HepG2 (cell line): ENCODE results near the gene PRR19. TPM values are rescaled to one million over a fixed set of nuclear protein-coding genes. Genes with fewer than 3 reads are reported as not detected.
A peak's percentile ranks its signal among the peaks of the same experiment; 100 is the strongest.

Source experiments
- ATAC-seq: fragments of 200-7000 bp; cut with Tn5 transposase; 3 replicates; pipeline ENCODE4 v1.9.1; 2020; ENCODE audit warnings: mild to moderate bottlenecking, moderate library complexity
- BruUV-seq: library from RNA; stranded (reverse); fragments of 400-500 nt; replicated peaks from 2 replicates; lab custom pipeline; 2021; lab: Mats Ljungman, UMichigan
- CTCF ChIA-PET: fragments of 300-600 bp; formaldehyde crosslinking; extraction: SDS; loops from one replicate; lab custom pipeline; 2021; ENCODE audit warnings: low total read pairs, inconsistent platforms, low intra/inter-chr PET ratio; lab: Yijun Ruan, JAX
- POLR2A ChIA-PET: fragments of 350-600 bp; sonication (Branson Sonifier 250); formaldehyde crosslinking; loops from one replicate; lab custom pipeline; 2020; ENCODE audit warnings: antibody characterized with exemption, inconsistent platforms; lab: Yijun Ruan, JAX
- DNase-seq: peaks from one replicate; pipeline ENCODE4 v3.0.0-alpha.2; 2015; ENCODE audit warnings: low spot score
- FAIRE-seq: peaks from 3 replicates; lab custom pipeline; 2011; peaks lifted over from hg19 to GRCh38; lab: Jason Lieb, UNC
- H2AFZ ChIP-seq: one replicate; pipeline ENCODE4 v1.6.1; 2011; ENCODE audit warnings: low read length, inconsistent platforms
- H3K27ac ChIP-seq: fragments of 300-600 bp; 3 replicates; pipeline ENCODE4 v1.8.0; 2011; ENCODE audit warnings: mixed run types, mild to moderate bottlenecking, mixed read lengths, low read length, inconsistent platforms; ENCODE audit not compliant: insufficient read depth; ENCODE audit errors: extremely low read length
- H3K27me3 ChIP-seq, 2 experiments: fragments of 200-600 bp in 1 of 2; 2 replicates in 1 of 2; 3 replicates in 1 of 2; pipeline versions ENCODE4 v1.6.0 to v1.8.0; 2011; ENCODE audit warnings: low read length in 2 of 2, mild to moderate bottlenecking in 2 of 2, moderate library complexity in 2 of 2, inconsistent platforms in 1 of 2; ENCODE audit not compliant: insufficient read depth in 2 of 2, control insufficient read depth in 1 of 2
- H3K36me3 ChIP-seq, 2 experiments: fragments of 200-600 bp in 1 of 2; replicated peaks in 1 of 2; 2 replicates in 1 of 2; 3 replicates in 1 of 2; pipeline versions ENCODE4 v1.5.1 to v1.8.0; 2011; ENCODE audit warnings: low read length in 2 of 2, inconsistent platforms in 1 of 2; ENCODE audit not compliant: insufficient read depth in 2 of 2, control insufficient read depth in 1 of 2
- H3K4me1 ChIP-seq: 2 replicates; pipeline ENCODE4 v1.5.1; 2012; ENCODE audit warnings: low read length, inconsistent platforms; ENCODE audit not compliant: insufficient read depth
- H3K4me2 ChIP-seq: 2 replicates; pipeline ENCODE4 v1.6.0; 2011; ENCODE audit warnings: low read depth, low read length, inconsistent platforms
- H3K4me3 ChIP-seq, 3 experiments: fragments of 200-600 bp in 1 of 3; sonication (generic), shearing (Covaris generic) in 1 of 3; replicated peaks in 1 of 3; 2 replicates each; pipeline ENCODE4 v1.5.1; 2011 to 2016; ENCODE audit warnings: low read length in 3 of 3, inconsistent platforms in 2 of 3, low read depth in 2 of 3, mild to moderate bottlenecking in 2 of 3, control low read depth in 1 of 3, mixed read lengths in 1 of 3; ENCODE audit not compliant: insufficient read depth in 1 of 3
- H3K79me2 ChIP-seq: one replicate; pipeline ENCODE4 v1.6.1; 2011; ENCODE audit warnings: low read length, inconsistent platforms; ENCODE audit not compliant: insufficient read depth
- H3K9ac ChIP-seq: 2 replicates; pipeline ENCODE4 v1.6.0; 2011; ENCODE audit warnings: mild to moderate bottlenecking, low read depth, low read length, inconsistent platforms; ENCODE audit not compliant: insufficient read depth
- H3K9me3 ChIP-seq: 2 replicates; pipeline ENCODE4 v1.5.1; 2012; ENCODE audit warnings: mild to moderate bottlenecking, low read length
- H4K20me1 ChIP-seq: 2 replicates; pipeline ENCODE4 v1.6.0; 2011; ENCODE audit warnings: inconsistent platforms, mild to moderate bottlenecking, low read length, moderate library complexity; ENCODE audit not compliant: insufficient read depth
- CREB3 ChIP-seq: sonication (generic); formaldehyde crosslinking; IDR thresholded peaks from 2 replicates; pipeline ENCODE4 v1.5.0; 2020; ENCODE audit warnings: missing genetic modification reagents
- ESRRA ChIP-seq: sonication (generic); formaldehyde crosslinking; IDR thresholded peaks from 2 replicates; pipeline ENCODE4 v1.5.1; 2020; ENCODE audit warnings: mild to moderate bottlenecking, low read depth, missing genetic modification reagents
- FOXO4 ChIP-seq: sonication (generic); formaldehyde crosslinking; conservative IDR thresholded peaks from 2 replicates; pipeline ENCODE4 v1.8.1; 2023; ENCODE audit warnings: missing genetic modification reagents
- SYNCRIP ChIP-seq: fragments of 200-400 bp; formaldehyde crosslinking; IDR thresholded peaks from 2 replicates; pipeline ENCODE4 v1.6.1; 2018; ENCODE audit warnings: mild to moderate bottlenecking, low read depth, low read length; ENCODE audit not compliant: insufficient read depth
- ZBTB40 ChIP-seq, 2 experiments: fragments of 450-650 bp in 1 of 2; sonication (generic) in 1 of 2; formaldehyde crosslinking in 1 of 2; IDR thresholded peaks; 2 replicates each; pipeline versions ENCODE4 v1.6.1 to v1.8.0; 2016 to 2022; ENCODE audit warnings: antibody characterized with exemption in 1 of 2, mild to moderate bottlenecking in 1 of 2, missing genetic modification reagents in 1 of 2
- ZNF12 ChIP-seq: sonication (generic); formaldehyde crosslinking; IDR thresholded peaks from 2 replicates; pipeline ENCODE4 v1.5.0; 2020; ENCODE audit warnings: missing genetic modification reagents
- ZNF264 ChIP-seq: sonication (generic); formaldehyde crosslinking; IDR thresholded peaks from 2 replicates; pipeline ENCODE4 v1.4.0; 2020; ENCODE audit warnings: missing genetic modification reagents
- ZNF33B ChIP-seq: sonication (generic); formaldehyde crosslinking; IDR thresholded peaks from 2 replicates; pipeline ENCODE4 v1.5.1; 2020; ENCODE audit warnings: mild to moderate bottlenecking, missing genetic modification reagents
- ZSCAN20 ChIP-seq: sonication (generic); formaldehyde crosslinking; IDR thresholded peaks from 2 replicates; pipeline ENCODE4 v1.4.0; 2020; ENCODE audit warnings: missing genetic modification reagents, mild to moderate bottlenecking, borderline replicate concordance
- WGBS: methylation state at CpG from one replicate; pipeline ENCODE4 v1.1.6; 2017; ENCODE audit warnings: low lambda C conversion rate; 5-methylcytosine and 5-hydroxymethylcytosine counted together
- in situ Hi-C: cut with HindIII; loops from 2 replicates; pipeline ENCODE4 v1.10.0; 2017; ENCODE audit warnings: low pct_unique_long_range_greater_than_20kb; ENCODE audit not compliant: extremely low pct_ligation_motif_present
- intact Hi-C: fragments of 100-400 bp; cut with micrococcal nuclease; formaldehyde crosslinking; loops from one replicate; pipeline ENCODE4 v1.10.0; 2022; ENCODE audit not compliant: unreplicated experiment
- polyA plus RNA-seq, 8 experiments: library from polyadenylated mRNA; depleted of rRNA in 3 of 8; stranded (reverse) in 7 of 8; unstranded in 1 of 8; fragments of >200 nt; fragmentation: Illumina TruSeq in 4 of 8; extraction: Trizol in 4 of 8; gene quantifications; 2 replicates each; pipeline versions ENCODE4 v1.2.1 to v1.2.3, GENCODE V29; 2011 to 2016; ENCODE audit warnings: low read depth in 4 of 8, missing spikeins in 1 of 8, mixed read lengths in 1 of 8; ENCODE audit not compliant: insufficient read depth in 1 of 8
- total RNA-seq, 5 experiments: library from RNA; depleted of rRNA; stranded (reverse); fragments of >200 nt; fragmentation: Illumina TruSeq; extraction: Trizol; gene quantifications; 2 replicates each; pipeline ENCODE4 v1.2.3, GENCODE V29; 2016; ENCODE audit warnings: low read depth in 1 of 5
- TF ChIP-seq, protein P1 (sequence below): sonication (generic); formaldehyde crosslinking; IDR thresholded peaks from 2 replicates; pipeline ENCODE4 v1.5.0; 2020; ENCODE audit warnings: missing genetic modification reagents

PRR19 gene
- total and polyA plus RNA-seq, 2 of the 13 experiments (the other 11 are each of a cell fraction or from before 2014, with no cell fraction given) = 0.21 to 0.33 TPM

- H3K27me3 ChIP-seq = no peaks in the 10 kb centered on the region; a peak in 1 of 5 replicates
- in situ Hi-C loops (no loop called here), intact Hi-C loops (loop anchor here (1.0 kb wide), 2 partner anchors 12 to 24 kb away; no protein-coding TSS in a partner anchor)
- peak overlapping the region; percentile 71 for H2AFZ ChIP-seq
- H3K9me3 ChIP-seq = no peaks in the 10 kb centered on the region
- CTCF ChIA-PET = no interaction called here
- H3K27ac ChIP-seq = peak overlapping the region; percentile 96
- WGBS = 0% methylated on average over 4 of the region's 46 CpGs
- ATAC-seq (peak; percentile 68), FAIRE-seq (no peak), DNase-seq (peak; percentile 98)
- peaks cover 19% of the 10 kb centered on the region for H3K79me2 ChIP-seq
- POLR2A ChIA-PET = interaction anchor here (1.0 to 1.3 kb wide), 4 partner anchors 13 to 26 kb away, joined by 3 to 7 read pairs (median 3); partner anchors contain the start of gene GSK3A
- H3K9ac ChIP-seq = peak overlapping the region; percentile 97
- H3K4me3 ChIP-seq = peak overlapping the region; percentile 59 to 81 (median 81)
- no peaks in the 10 kb centered on the region for H4K20me1 ChIP-seq
- BruUV-seq = no TSS peak
- peaks cover 0 to 5% of the 10 kb centered on the region in 2 experiments; a peak in 2 of 5 replicates for H3K36me3 ChIP-seq
- peak overlapping the region; percentile 99 for H3K4me2 ChIP-seq
- peaks cover 29% of the 10 kb centered on the region for H3K4me1 ChIP-seq
- TF ChIP-seq SYNCRIP = no peak
- no peak; the same call in 1 of the 2 replicates for TF ChIP-seq ESRRA (CRISPR knock-in tag)
- no peak for TF ChIP-seq CREB3
- no peak for TF ChIP-seq ZSCAN20 (CRISPR knock-in tag)
- no peak for TF ChIP-seq ZNF12 (CRISPR knock-in tag)
- no peak for TF ChIP-seq ZNF264
- TF ChIP-seq ZBTB40 (IDR thresholded peaks at IDR 0.05) = no peak
- TF ChIP-seq ZBTB40 (CRISPR knock-in tag; IDR thresholded peaks at IDR 0.05) = no peak
- TF ChIP-seq ZNF33B = no peak; the same call in 1 of the 2 replicates
- no peak for TF ChIP-seq FOXO4 (CRISPR knock-in tag)
- TF ChIP-seq, protein P1, sequence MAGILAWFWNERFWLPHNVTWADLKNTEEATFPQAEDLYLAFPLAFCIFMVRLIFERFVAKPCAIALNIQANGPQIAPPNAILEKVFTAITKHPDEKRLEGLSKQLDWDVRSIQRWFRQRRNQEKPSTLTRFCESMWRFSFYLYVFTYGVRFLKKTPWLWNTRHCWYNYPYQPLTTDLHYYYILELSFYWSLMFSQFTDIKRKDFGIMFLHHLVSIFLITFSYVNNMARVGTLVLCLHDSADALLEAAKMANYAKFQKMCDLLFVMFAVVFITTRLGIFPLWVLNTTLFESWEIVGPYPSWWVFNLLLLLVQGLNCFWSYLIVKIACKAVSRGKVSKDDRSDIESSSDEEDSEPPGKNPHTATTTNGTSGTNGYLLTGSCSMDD = no peak
These were observed 33.7 kb upstream of the PRR19 start for GRCh38 chr19:42268142-42268703.
